ENCODE results near the gene LMNA.

LMNA gene

GRCh38 chr1:156160743-156161171 lies 46.2 kb downstream of the LMNA start:
- no peaks in the 10 kb centered on the region for H3K9me2 ChIP-seq (replicated peaks; ENCODE audit: low read depth, low read length)
- no peak for TF ChIP-seq EZH2phosphoT487 (IDR thresholded peaks at IDR 0.05; ENCODE audit: borderline replicate concordance)
- TF ChIP-seq CTCF (conservative IDR thresholded peaks at IDR 0.05; ENCODE audit: low read length): no peak
- H3K4me2 ChIP-seq (ENCODE audit: low read depth, low read length, poor library complexity, severe bottlenecking): no peak overlapping the region
- H3K4me1 ChIP-seq (ENCODE audit: insufficient read depth, low read length, poor library complexity, severe bottlenecking): peaks cover 23% of the 10 kb centered on the region
- H3K27me3 ChIP-seq (ENCODE audit: insufficient read depth, low read length, poor library complexity, severe bottlenecking): no peaks in the 10 kb centered on the region
- H3K9ac ChIP-seq (ENCODE audit: low read depth, low read length, poor library complexity, severe bottlenecking): no peak overlapping the region
- no peaks in the 10 kb centered on the region; the same call in 1 of the 2 replicates for H3F3A ChIP-seq (ENCODE audit: low read depth)
- H3K79me2 ChIP-seq (ENCODE audit: insufficient read depth, low read length): no peaks in the 10 kb centered on the region
- H2AFZ ChIP-seq (ENCODE audit: low read length): no peak overlapping the region
- H4K20me1 ChIP-seq (ENCODE audit: insufficient read depth, low read length, poor library complexity, severe bottlenecking): no peaks in the 10 kb centered on the region
- no peaks in the 10 kb centered on the region for H3K36me3 ChIP-seq (ENCODE audit: insufficient read depth, low read length)
- no peak overlapping the region for H3K4me3 ChIP-seq (ENCODE audit: low read length, poor library complexity, severe bottlenecking)
- H3K9me3 ChIP-seq (ENCODE audit: insufficient read depth, low read depth, low read length): no peaks in the 10 kb centered on the region

GRCh38 chr1:156162430-156163037 lies 48.0 kb downstream of the LMNA start:
- Histone ChIP-seq H3K36me3 (ENCODE audit: insufficient read depth, low read length) (no peaks in the 10 kb centered on the region), H3K9ac (ENCODE audit: low read depth, low read length, poor library complexity, severe bottlenecking) (no peak overlapping the region), H3K27me3 (ENCODE audit: insufficient read depth, low read length, poor library complexity, severe bottlenecking) (no peaks in the 10 kb centered on the region), H3K4me3 (ENCODE audit: low read length, poor library complexity, severe bottlenecking) (no peak overlapping the region), H3K4me2 (ENCODE audit: low read depth, low read length, poor library complexity, severe bottlenecking) (no peak overlapping the region), H3K4me1 (ENCODE audit: insufficient read depth, low read length, poor library complexity, severe bottlenecking) (peaks cover 8% of the 10 kb centered on the region), H3K79me2 (ENCODE audit: insufficient read depth, low read length) (no peaks in the 10 kb centered on the region), H3K9me2 (replicated peaks; ENCODE audit: low read depth, low read length) (no peaks in the 10 kb centered on the region), H3F3A (ENCODE audit: low read depth) (no peaks in the 10 kb centered on the region; the same call in 1 of the 2 replicates), H4K20me1 (ENCODE audit: insufficient read depth, low read length, poor library complexity, severe bottlenecking) (no peaks in the 10 kb centered on the region), H2AFZ (ENCODE audit: low read length) (no peak overlapping the region), H3K9me3 (ENCODE audit: insufficient read depth, low read depth, low read length) (no peaks in the 10 kb centered on the region)
- TF ChIP-seq CTCF (conservative IDR thresholded peaks at IDR 0.05; ENCODE audit: low read length) (no peak), EZH2phosphoT487 (IDR thresholded peaks at IDR 0.05; ENCODE audit: borderline replicate concordance) (no peak)

- Histone ChIP-seq H3K36me3 (ENCODE audit: insufficient read depth, low read length) (no peaks in the 10 kb centered on the region), H3K9me3 (ENCODE audit: insufficient read depth, low read depth, low read length) (no peaks in the 10 kb centered on the region), H3K4me1 (ENCODE audit: insufficient read depth, low read length, poor library complexity, severe bottlenecking) (no peaks in the 10 kb centered on the region), H2AFZ (ENCODE audit: low read length) (no peak overlapping the region), H3K27me3 (ENCODE audit: insufficient read depth, low read length, poor library complexity, severe bottlenecking) (no peaks in the 10 kb centered on the region), H3K9ac (ENCODE audit: low read depth, low read length, poor library complexity, severe bottlenecking) (no peak overlapping the region), H4K20me1 (ENCODE audit: insufficient read depth, low read length, poor library complexity, severe bottlenecking) (no peaks in the 10 kb centered on the region), H3K9me2 (replicated peaks; ENCODE audit: low read depth, low read length) (no peaks in the 10 kb centered on the region), H3K4me3 (ENCODE audit: low read length, poor library complexity, severe bottlenecking) (no peak overlapping the region), H3F3A (ENCODE audit: low read depth) (no peaks in the 10 kb centered on the region; the same call in 1 of the 2 replicates), H3K4me2 (ENCODE audit: low read depth, low read length, poor library complexity, severe bottlenecking) (no peak overlapping the region), H3K79me2 (ENCODE audit: insufficient read depth, low read length) (no peaks in the 10 kb centered on the region)
- TF ChIP-seq CTCF (conservative IDR thresholded peaks at IDR 0.05; ENCODE audit: low read length) (no peak), EZH2phosphoT487 (IDR thresholded peaks at IDR 0.05; ENCODE audit: borderline replicate concordance) (no peak)
These were observed 49.2 kb downstream of the LMNA start for GRCh38 chr1:156163712-156164111.

Measured in Loucy (cell line).